Myocyte (in vitro differentiated cells): ENCODE results near the gene OR5AU1. TPM values are rescaled to one million over a fixed set of nuclear protein-coding genes. Genes with fewer than 3 reads are reported as not detected.

ENCODE experiments used
- DNase-seq: peaks from one replicate; pipeline ENCODE4 v3.0.0-alpha.2; 2012; ENCODE audit warnings: low read depth
- polyA plus RNA-seq: library from polyadenylated mRNA; unstranded; fragments of >200 nt; gene quantifications from one replicate; pipeline ENCODE4 v1.2.1, GENCODE V29; 2012; ENCODE audit warnings: missing spikeins
- total RNA-seq: library from RNA; depleted of rRNA; stranded (reverse); fragments of >200 nt; gene quantifications from 2 replicates; pipeline ENCODE4 v1.2.3, GENCODE V29; 2014

The OR5AU1 gene
- not detected in 2 replicates for total RNA-seq
- not detected for polyA plus RNA-seq

DNA sequence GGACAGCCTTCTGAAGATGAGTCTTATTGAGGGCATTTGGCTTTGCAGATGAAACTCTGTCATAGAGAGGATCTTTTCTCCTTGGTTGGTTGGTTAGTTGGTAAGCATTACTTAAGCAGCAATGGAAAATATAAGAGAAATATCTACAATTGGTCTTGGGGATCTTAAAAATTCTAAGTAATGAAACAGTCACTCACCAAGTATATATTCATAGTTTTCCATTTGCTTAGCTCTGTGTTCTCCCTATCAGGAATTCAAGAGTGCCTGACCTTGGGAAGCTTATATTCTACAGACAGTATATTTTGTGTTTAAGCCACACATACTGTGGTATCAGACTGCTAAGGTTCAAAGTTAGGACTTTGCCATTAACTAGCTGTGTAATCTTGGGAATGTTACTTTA, at the start of gene OR5AU1:
TSS of gene OR5AU1 (minus strand) at position 101 of the 400 bp plus-strand sequence. CDS start 191 bp downstream, outside the sequence.
- no peak for DNase-seq

DNA sequence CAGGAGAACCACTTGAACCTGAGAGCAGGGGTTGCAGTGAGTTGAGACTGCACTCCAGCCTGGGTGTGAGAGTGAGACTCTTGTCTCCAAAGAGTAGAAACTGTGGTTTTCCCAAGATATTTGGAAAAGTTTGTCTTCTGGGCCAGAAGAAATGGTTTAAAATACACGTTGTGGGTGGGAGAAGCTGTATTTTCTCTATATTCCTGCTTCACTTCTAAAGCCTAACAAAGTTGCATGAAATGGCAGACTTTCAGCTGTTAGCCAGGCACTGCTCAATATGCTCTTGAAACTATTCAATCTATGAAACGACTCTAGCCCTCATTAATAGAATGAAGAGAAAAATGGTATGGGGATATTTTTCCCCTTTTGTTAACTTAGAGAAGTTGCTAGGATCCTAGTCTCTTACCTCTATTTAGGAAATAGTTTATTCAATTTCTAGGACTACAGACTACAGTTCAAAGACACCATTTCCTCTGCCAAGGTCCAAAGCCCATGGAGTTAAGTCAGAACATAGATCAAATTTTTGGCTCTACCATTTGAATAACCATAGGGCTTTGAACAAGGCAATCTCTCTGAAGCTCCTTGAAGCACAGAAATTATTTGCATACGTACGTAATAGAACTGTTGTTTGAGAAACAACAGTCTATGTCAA, 49.3 kb upstream of the OR5AU1 start:
- DNase-seq: no peak

- DNase-seq: no peak
These were observed 48.5 kb upstream of the OR5AU1 start for GRCh38 chr14:21204167-21205025.

- no peak for DNase-seq
These were observed 47.8 kb upstream of the OR5AU1 start for GRCh38 chr14:21203470-21204166.

DNA sequence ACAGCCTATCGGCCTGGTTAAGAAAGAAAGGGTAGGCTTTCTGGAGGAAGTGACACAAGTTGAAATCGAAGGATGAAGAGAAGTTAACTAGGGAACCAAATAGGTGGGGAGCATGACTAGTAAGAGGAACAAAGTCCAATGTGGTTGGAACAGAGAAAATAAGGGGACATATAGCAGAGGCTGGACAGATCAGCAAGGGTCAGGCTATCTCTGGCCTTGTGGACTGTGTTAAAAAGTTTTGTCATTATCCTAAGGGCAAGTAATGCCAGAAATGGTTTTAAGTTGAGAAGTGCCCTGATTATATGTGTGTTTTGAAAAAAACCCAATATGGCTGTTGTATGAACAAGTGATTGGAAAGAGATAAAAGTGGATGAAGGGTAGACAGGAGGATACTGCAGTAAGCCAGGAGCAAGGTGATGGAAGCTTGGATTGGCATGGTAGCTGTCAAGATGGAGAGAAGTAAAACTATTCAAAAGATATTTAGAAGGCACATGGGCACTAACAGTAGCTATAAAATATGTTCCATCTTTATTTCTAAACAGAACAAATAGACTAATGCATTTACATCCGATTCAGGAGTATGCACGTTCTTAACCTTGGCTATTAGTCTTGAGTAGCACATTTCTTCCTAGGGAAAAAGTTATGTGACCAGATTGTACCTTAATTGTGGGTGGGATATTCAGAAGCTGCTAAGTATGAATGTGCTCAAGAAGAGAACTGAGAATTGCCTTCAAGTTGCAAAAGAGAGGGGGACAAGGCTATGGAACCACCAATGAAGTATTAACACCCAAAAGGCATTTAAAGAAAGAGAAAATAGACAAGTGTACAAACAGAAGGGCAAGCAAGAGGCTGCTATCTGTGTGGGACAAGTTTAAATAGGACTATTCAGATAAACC, 46.8 kb upstream of the OR5AU1 start:
- DNase-seq: no peak

- no peak for DNase-seq
These were observed 46.0 kb upstream of the OR5AU1 start for GRCh38 chr14:21201732-21202462.

GRCh38 chr14:21200752-21201461, 45.0 kb upstream of the OR5AU1 start:
- DNase-seq: no peak

DNA sequence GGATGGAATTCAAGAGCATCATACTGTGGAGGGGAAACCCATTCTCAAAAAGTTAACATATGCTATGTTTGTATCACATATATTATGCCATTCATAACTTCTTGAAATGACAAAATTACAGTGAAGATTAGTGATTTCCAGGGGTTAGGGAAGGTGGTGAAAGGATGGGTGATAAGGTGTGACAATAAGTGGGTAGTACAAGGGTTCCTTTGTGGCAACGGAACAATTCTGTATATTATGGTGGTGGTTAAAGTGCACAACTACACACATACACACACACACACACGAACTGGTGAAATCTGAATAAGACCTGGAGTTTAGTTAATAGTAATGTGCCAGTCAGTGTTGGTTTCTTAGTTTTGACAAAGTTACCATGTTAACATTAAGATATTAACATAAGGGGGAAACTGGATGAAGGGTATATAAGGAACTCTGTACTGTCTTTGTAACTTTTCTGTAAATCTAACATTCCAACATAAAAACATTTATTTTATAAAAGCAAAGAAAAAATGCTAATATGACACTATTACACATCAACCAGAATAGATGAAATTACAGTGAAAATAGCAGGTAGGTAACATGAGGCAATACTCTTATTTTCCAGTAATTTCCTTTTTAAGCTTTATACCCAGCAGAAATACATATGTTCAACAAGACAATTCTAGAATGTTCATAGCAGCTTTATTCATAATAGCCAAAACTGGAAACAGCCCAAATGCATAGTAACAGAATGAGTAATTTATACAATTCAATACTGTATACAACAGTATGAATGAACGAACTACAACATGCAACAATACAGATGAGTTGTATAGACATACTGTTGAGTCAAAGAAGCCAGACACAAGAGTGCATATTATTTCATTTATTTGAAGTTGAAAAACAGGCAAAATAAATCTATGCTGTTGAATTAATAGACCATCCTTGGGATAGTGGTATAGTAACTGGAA, 44.0 kb upstream of the OR5AU1 start:
- DNase-seq: no peak

GRCh38 chr14:21197418-21198205, 41.7 kb upstream of the OR5AU1 start:
- DNase-seq: no peak

GRCh38 chr14:21194597-21194996, 38.7 kb upstream of the OR5AU1 start:
- DNase-seq: no peak

- peak; percentile 36 for DNase-seq
These were observed 37.1 kb upstream of the OR5AU1 start for GRCh38 chr14:21192875-21193535.

GRCh38 chr14:21192447-21192822, 36.6 kb upstream of the OR5AU1 start:
- no peak for DNase-seq

DNA sequence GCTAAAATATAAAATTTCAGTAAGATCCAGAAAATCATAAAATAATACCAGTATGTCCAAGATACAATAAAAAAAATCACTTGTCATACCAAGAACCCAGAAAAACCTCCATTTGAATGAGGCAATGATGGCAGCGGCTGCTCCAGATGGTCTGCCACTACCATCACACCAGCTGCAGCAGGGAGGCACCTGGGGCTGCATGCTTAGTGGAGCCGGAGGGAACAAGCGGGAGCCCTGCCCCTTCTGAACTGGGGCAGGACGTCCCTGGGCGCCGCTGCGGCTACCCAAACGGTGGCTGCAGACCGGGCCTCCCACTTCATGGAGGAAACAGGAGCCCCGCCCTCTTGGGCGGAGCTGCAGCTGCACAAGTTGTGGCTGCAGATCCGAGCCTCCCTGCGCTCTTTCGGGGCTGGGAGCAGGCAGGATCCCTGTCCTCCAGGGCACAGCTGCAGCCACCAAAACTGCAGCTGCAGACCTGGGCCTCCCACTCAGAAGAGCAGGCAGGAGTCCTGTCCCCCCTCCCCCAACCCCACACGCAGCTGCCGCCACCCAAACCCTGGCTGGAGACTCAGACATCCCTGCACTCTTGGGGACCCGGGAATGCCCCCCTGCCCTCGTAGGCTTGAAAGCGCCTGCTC, 36.1 kb upstream of the OR5AU1 start:
- peak; percentile 77 for DNase-seq

- DNase-seq: no peak
These were observed 35.5 kb upstream of the OR5AU1 start for GRCh38 chr14:21191261-21191808.

DNA sequence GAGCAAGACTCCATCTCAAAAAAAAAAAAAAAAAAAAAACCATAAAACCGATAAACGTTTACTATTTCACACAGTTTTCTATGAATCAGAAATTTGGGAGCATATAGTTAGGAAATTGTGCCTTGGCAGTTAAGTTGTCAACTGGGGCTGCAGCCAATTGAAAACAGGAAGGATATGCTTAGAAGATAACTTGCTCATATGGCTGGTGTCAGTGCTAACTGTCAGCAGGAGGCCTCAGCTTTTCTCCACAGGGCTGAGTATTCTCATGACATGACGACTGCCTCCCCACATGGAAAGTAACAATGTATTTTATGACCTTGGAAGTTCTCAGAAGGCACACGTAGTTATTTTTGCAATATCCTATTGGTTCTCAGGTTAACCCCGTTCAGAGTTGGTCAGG, 29.6 kb upstream of the OR5AU1 start:
- DNase-seq: no peak

- DNase-seq: no peak
These were observed 28.4 kb upstream of the OR5AU1 start for GRCh38 chr14:21184254-21184653.
